ENCODE data around the gene KRT2. TPM values are rescaled to one million over a fixed set of nuclear protein-coding genes. Genes with fewer than 3 reads are reported as not detected.

The KRT2 gene
- total and polyA plus RNA-seq, 10 of the 15 experiments (the other 5 are each of a cell fraction or from before 2014, with no cell fraction given), result 0.08 to 0.12 TPM; not detected in 8

DNA sequence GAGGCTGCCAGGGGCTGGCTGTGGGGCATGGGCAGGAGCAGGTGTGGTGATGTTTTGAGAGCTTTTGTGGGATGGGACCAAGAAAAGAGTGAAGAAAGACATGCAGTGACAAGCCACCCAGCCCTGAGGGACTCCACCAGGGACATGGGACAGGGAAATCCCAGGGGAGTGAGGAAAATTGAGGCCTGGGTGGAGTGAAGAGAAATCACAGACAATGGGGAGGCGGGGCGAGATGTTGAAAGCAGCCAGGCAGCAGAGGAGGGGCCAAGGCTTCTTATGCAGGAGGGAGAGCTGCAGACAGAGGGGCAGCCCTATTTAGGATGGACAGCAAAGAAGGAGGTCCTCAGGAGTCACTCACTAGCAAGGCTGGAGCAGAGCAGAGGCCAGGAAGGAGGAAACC is 32.4 kb upstream of the KRT2 start:
- ChIA-PET POLR2A (no interaction called here), SMC1A (ENCODE audit: uncharacterized antibody, unreplicated experiment) (no interaction called here), CTCF (no interaction called here), RAD21 (ENCODE audit: unreplicated experiment) (no interaction called here)
- FAIRE-seq (no peak), DNase-seq (ENCODE audit: low read depth, low spot score) (no peak), ATAC-seq (no peak)
- Histone ChIP-seq H4K20me1 (ENCODE audit: control insufficient read depth, insufficient read depth) (peaks cover 4% of the 10 kb centered on the region; the same call in 1 of the 2 replicates), H3K27ac (ENCODE audit: control insufficient read depth, insufficient read depth) (no peak overlapping the region), H3K4me1 (ENCODE audit: control insufficient read depth, insufficient read depth, low read length) (no peaks in the 10 kb centered on the region), H3K4me2 (ENCODE audit: control insufficient read depth, insufficient read depth) (no peak overlapping the region), H3K9me3 (replicated peaks; ENCODE audit: control insufficient read depth, insufficient read depth, low read length) (no peaks in the 10 kb centered on the region), H2AFZ (ENCODE audit: control insufficient read depth, low read depth, low read length) (no peak overlapping the region), H3K79me2 (ENCODE audit: control insufficient read depth, insufficient read depth, low read length) (no peaks in the 10 kb centered on the region), H3K9ac (ENCODE audit: control insufficient read depth, insufficient read depth, low read length) (no peak overlapping the region), H3K36me3 (ENCODE audit: control insufficient read depth in 2 of 2, insufficient read depth in 2 of 2, low read length in 1 of 2) (no peaks in the 10 kb centered on the region), H3K27me3 (replicated peaks in 1 of 2; ENCODE audit: control insufficient read depth in 2 of 2, insufficient read depth in 2 of 2, low read length in 1 of 2) (peaks cover 4 to 9% of the 10 kb centered on the region in 2 experiments), H3K4me3 (no peak overlapping the region)
- no TSS peak for BruUV-seq (replicated peaks)
- intact Hi-C loops (cut with micrococcal nuclease; ENCODE audit: unreplicated experiment), result no loop called here
- WGBS (ENCODE audit: insufficient coverage, insufficient replicate concordance, low lambda C conversion rate, missing lambda C conversion rate), result 0% methylated on average over 2 of the region's 2 CpGs
- in situ Hi-C loops (cut with MboI), result no loop called here
- TF ChIP-seq FOXK2 (IDR thresholded peaks at IDR 0.05) (no peak), FOXM1 (IDR thresholded peaks at IDR 0.05; ENCODE audit: low read depth, low read length) (no peak), IRF4 (IDR thresholded peaks at IDR 0.05; ENCODE audit: low read depth, low read length) (no peak), NFIC (IDR thresholded peaks at IDR 0.05; ENCODE audit: low read depth, low read length) (no peak), GABPA (IDR thresholded peaks at IDR 0.05; ENCODE audit: low read depth) (no peak), HDAC6 (IDR thresholded peaks at IDR 0.05; ENCODE audit: unreplicated experiment) (no peak), GATAD2B (conservative IDR thresholded peaks at IDR 0.05; ENCODE audit: low read depth) (no peak), SMAD1 (IDR thresholded peaks at IDR 0.05; ENCODE audit: low read depth, partially characterized antibody) (no peak), ZSCAN29 (IDR thresholded peaks at IDR 0.05) (no peak), FOS (IDR thresholded peaks at IDR 0.05; ENCODE audit: borderline replicate concordance, extremely low read depth, insufficient read length) (no peak), SUZ12 (IDR thresholded peaks at IDR 0.05; ENCODE audit: unreplicated experiment) (no peak), DPF2 (IDR thresholded peaks at IDR 0.05) (no peak), ZZZ3 (IDR thresholded peaks at IDR 0.05; ENCODE audit: control insufficient read depth, insufficient read length, low read depth) (no peak)
- TF ChIP-seq, protein P1, sequence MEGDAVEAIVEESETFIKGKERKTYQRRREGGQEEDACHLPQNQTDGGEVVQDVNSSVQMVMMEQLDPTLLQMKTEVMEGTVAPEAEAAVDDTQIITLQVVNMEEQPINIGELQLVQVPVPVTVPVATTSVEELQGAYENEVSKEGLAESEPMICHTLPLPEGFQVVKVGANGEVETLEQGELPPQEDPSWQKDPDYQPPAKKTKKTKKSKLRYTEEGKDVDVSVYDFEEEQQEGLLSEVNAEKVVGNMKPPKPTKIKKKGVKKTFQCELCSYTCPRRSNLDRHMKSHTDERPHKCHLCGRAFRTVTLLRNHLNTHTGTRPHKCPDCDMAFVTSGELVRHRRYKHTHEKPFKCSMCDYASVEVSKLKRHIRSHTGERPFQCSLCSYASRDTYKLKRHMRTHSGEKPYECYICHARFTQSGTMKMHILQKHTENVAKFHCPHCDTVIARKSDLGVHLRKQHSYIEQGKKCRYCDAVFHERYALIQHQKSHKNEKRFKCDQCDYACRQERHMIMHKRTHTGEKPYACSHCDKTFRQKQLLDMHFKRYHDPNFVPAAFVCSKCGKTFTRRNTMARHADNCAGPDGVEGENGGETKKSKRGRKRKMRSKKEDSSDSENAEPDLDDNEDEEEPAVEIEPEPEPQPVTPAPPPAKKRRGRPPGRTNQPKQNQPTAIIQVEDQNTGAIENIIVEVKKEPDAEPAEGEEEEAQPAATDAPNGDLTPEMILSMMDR (IDR thresholded peaks at IDR 0.05 in 2 of 3, conservative IDR thresholded peaks at IDR 0.05 in 1 of 3; ENCODE audit: control insufficient read depth in 2 of 3, extremely low read depth in 1 of 3, insufficient read depth in 1 of 3, low read depth in 3 of 3, low read length in 3 of 3), result no peak
- TF ChIP-seq, protein P2, sequence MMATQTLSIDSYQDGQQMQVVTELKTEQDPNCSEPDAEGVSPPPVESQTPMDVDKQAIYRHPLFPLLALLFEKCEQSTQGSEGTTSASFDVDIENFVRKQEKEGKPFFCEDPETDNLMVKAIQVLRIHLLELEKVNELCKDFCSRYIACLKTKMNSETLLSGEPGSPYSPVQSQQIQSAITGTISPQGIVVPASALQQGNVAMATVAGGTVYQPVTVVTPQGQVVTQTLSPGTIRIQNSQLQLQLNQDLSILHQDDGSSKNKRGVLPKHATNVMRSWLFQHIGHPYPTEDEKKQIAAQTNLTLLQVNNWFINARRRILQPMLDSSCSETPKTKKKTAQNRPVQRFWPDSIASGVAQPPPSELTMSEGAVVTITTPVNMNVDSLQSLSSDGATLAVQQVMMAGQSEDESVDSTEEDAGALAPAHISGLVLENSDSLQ (IDR thresholded peaks at IDR 0.05), result no peak
- TF ChIP-seq, protein P3, sequence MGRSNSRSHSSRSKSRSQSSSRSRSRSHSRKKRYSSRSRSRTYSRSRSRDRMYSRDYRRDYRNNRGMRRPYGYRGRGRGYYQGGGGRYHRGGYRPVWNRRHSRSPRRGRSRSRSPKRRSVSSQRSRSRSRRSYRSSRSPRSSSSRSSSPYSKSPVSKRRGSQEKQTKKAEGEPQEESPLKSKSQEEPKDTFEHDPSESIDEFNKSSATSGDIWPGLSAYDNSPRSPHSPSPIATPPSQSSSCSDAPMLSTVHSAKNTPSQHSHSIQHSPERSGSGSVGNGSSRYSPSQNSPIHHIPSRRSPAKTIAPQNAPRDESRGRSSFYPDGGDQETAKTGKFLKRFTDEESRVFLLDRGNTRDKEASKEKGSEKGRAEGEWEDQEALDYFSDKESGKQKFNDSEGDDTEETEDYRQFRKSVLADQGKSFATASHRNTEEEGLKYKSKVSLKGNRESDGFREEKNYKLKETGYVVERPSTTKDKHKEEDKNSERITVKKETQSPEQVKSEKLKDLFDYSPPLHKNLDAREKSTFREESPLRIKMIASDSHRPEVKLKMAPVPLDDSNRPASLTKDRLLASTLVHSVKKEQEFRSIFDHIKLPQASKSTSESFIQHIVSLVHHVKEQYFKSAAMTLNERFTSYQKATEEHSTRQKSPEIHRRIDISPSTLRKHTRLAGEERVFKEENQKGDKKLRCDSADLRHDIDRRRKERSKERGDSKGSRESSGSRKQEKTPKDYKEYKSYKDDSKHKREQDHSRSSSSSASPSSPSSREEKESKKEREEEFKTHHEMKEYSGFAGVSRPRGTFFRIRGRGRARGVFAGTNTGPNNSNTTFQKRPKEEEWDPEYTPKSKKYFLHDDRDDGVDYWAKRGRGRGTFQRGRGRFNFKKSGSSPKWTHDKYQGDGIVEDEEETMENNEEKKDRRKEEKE (IDR thresholded peaks at IDR 0.05), result no peak
- TF ChIP-seq, protein P4, sequence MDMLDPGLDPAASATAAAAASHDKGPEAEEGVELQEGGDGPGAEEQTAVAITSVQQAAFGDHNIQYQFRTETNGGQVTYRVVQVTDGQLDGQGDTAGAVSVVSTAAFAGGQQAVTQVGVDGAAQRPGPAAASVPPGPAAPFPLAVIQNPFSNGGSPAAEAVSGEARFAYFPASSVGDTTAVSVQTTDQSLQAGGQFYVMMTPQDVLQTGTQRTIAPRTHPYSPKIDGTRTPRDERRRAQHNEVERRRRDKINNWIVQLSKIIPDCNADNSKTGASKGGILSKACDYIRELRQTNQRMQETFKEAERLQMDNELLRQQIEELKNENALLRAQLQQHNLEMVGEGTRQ (IDR thresholded peaks at IDR 0.05; ENCODE audit: borderline replicate concordance, low read depth, low read length), result no peak

Data from GM12878 (cell line).